T-helper 1 cell (primary cell): Measurements from ENCODE around the gene CSTF2.

Source experiments
- DNase-seq, 5 donors: peaks; one replicate each; pipeline ENCODE4 v3.0.0-alpha.2; 2012 to 2020

The CSTF2 gene

GRCh38 chrX:100871594-100872560 lies 51.7 kb downstream of the CSTF2 start:
- DNase-seq, result no peak

GRCh38 chrX:100874325-100874724 lies 54.1 kb downstream of the CSTF2 start, which contains the start of gene NOX1:
NOX1 (minus strand) TSS chrX:100874359; CDS start chrX:100874139, 220 bp downstream.
- DNase-seq, result no peak

DNA sequence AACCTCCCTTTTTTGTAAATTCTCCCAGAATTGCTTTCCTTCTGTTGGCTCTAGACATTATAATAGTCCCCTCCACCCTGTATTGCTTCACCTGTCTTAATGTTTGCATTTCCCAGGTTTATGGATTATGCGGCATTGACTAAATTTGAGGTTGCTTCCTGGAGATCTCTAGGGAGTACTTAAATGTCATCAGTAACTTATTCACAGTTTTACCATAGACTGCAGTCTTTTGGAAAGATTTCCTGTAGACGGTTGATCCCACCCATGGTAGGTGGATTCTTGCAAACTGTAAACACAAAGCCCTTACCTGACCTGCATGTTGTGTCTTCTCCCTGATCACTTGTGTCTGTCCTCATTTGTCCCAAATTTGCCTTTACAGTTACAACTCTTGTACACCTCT lies 60.2 kb downstream of the CSTF2 start:
- DNase-seq, result no peak

DNA sequence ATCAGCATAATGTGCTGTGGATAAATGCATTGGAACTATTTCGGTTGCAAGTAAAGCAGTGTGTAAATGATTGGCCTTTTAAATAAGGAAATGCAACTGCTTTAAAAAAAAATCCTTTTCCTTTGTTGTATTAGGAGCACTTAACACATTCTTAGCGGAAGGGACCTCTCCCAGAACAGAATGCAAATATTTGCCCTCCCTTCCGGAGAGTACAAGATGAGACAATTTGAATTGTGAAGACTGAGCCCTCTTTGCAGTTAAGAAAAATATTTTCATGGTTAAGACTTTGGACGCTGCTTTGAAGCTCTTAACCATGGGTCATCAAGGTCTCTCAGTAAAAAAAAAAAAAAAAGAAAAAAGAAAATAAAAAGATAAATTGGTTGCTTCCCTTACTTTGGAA lies 63.5 kb downstream of the CSTF2 start:
- no peak for DNase-seq
